Measurements from ENCODE around the gene MAP2K5.

The MAP2K5 gene

GRCh38 chr15:67548862-67549651 is 6.6 kb downstream of the MAP2K5 start:
- no peak for DNase-seq (ENCODE audit: low read depth)
- H3K4me3 ChIP-seq (ENCODE audit: low read length) = no peak overlapping the region
- TF ChIP-seq, protein P1, sequence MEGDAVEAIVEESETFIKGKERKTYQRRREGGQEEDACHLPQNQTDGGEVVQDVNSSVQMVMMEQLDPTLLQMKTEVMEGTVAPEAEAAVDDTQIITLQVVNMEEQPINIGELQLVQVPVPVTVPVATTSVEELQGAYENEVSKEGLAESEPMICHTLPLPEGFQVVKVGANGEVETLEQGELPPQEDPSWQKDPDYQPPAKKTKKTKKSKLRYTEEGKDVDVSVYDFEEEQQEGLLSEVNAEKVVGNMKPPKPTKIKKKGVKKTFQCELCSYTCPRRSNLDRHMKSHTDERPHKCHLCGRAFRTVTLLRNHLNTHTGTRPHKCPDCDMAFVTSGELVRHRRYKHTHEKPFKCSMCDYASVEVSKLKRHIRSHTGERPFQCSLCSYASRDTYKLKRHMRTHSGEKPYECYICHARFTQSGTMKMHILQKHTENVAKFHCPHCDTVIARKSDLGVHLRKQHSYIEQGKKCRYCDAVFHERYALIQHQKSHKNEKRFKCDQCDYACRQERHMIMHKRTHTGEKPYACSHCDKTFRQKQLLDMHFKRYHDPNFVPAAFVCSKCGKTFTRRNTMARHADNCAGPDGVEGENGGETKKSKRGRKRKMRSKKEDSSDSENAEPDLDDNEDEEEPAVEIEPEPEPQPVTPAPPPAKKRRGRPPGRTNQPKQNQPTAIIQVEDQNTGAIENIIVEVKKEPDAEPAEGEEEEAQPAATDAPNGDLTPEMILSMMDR (conservative IDR thresholded peaks at IDR 0.05; ENCODE audit: low read depth, low read length) = no peak

DNA sequence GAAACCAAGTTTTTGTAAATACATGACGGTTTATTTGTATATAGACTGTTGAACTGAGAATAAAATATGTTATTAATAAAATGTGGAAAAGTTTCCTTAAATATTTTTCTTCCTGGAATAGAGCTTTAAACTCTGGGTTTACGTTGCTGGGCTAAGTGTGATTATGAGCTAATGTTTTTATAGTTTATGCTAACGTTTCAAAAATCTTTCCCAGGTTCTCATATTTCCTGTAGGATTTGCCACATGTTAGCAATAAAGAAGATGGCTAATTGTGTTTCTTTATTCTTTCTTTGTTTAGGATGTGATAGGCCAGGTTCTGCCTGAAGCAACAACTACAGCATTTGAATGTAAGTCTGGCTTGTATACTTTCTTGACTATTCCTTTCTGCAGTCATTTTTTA is 7.2 kb downstream of the MAP2K5 start:
- no peak overlapping the region for H3K4me3 ChIP-seq (ENCODE audit: low read length)
- no peak for DNase-seq (ENCODE audit: low read depth)
- TF ChIP-seq, protein P1 (conservative IDR thresholded peaks at IDR 0.05; ENCODE audit: low read depth, low read length) = no peak

- TF ChIP-seq, protein P1 (conservative IDR thresholded peaks at IDR 0.05; ENCODE audit: low read depth, low read length) = no peak
- no peak for DNase-seq (ENCODE audit: low read depth)
- H3K4me3 ChIP-seq (ENCODE audit: low read length) = no peak overlapping the region
These were observed 8.0 kb downstream of the MAP2K5 start for GRCh38 chr15:67550522-67550921.

- TF ChIP-seq, protein P1 (conservative IDR thresholded peaks at IDR 0.05; ENCODE audit: low read depth, low read length) = no peak
- DNase-seq (ENCODE audit: low read depth) = no peak
- no peak overlapping the region for H3K4me3 ChIP-seq (ENCODE audit: low read length)
These were observed 8.8 kb downstream of the MAP2K5 start for GRCh38 chr15:67551207-67551743.

DNA sequence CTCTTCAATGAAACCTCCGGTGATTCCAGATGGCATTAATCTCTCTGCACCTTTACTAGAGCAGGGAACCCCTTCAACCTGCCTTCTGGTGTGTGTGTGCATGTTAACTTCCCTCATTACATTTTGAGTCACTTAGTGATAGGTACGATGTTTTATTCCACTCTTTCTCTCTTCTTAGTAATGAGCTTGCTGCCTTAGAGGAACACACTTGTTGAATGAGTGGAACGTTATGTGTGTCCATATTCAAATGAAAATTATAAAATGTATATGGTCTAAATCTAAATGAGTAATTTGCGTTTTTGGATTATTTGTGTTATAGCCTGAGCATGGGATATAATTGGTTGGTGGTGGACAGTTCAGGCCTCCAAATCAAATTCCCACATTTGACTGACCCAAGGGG is 12.1 kb downstream of the MAP2K5 start:
- TF ChIP-seq, protein P1 (conservative IDR thresholded peaks at IDR 0.05; ENCODE audit: low read depth, low read length) = no peak
- H3K4me3 ChIP-seq (ENCODE audit: low read length) = no peak overlapping the region
- DNase-seq (ENCODE audit: low read depth) = no peak

- H3K4me3 ChIP-seq (ENCODE audit: low read length) = no peak overlapping the region
- TF ChIP-seq, protein P1 (conservative IDR thresholded peaks at IDR 0.05; ENCODE audit: low read depth, low read length) = no peak
- no peak for DNase-seq (ENCODE audit: low read depth)
These were observed 14.6 kb downstream of the MAP2K5 start for GRCh38 chr15:67556976-67557570.
